SK-N-SH (cell line): ENCODE results near the gene SLC39A13. TPM values are rescaled to one million over a fixed set of nuclear protein-coding genes. Genes with fewer than 3 reads are reported as not detected.

Source experiments
- CTCF ChIA-PET: fragments of 300-600, 350-600 bp; formaldehyde crosslinking; extraction: SDS; loops from one replicate; lab custom pipeline; 2021; lab: Yijun Ruan, JAX
- POLR2A ChIA-PET: fragments of 350-600 bp; sonication (Branson Sonifier 250); formaldehyde crosslinking; extraction: SDS; loops from one replicate; lab custom pipeline; 2020; ENCODE audit warnings: antibody characterized with exemption, inconsistent platforms; lab: Yijun Ruan, JAX
- DNase-seq: peaks from one replicate; pipeline ENCODE4 v3.0.0; 2012
- H2AFZ ChIP-seq: fragments of 200-600 bp; sonication (generic); 2 replicates; pipeline ENCODE4 v1.8.1; 2016; ENCODE audit warnings: antibody characterized with exemption, mild to moderate bottlenecking, low read depth
- H3F3A ChIP-seq: fragments of 200-600 bp; sonication (generic); replicated peaks from 2 replicates; pipeline ENCODE3; 2016; ENCODE audit warnings: antibody characterized with exemption, mild to moderate bottlenecking; ENCODE audit not compliant: insufficient read depth
- H3K27ac ChIP-seq, 2 experiments: fragments of 200-500 bp in 1 of 2; fragments of 200-600 bp in 1 of 2; sonication (Bioruptor generic) in 1 of 2; sonication (generic), shearing (Covaris generic) in 1 of 2; 2 replicates each; pipeline versions ENCODE4 v1.5.1 to v1.6.1; 2014 to 2016; ENCODE audit warnings: low read depth in 2 of 2, inconsistent platforms in 1 of 2, low read length in 1 of 2, mild to moderate bottlenecking in 1 of 2, mixed read lengths in 1 of 2
- H3K27me3 ChIP-seq: fragments of 200-600 bp; sonication (generic), shearing (Covaris generic); 2 replicates; pipeline ENCODE4 v1.6.1; 2016; ENCODE audit warnings: mixed run types; ENCODE audit not compliant: insufficient read depth
- H3K36me3 ChIP-seq, 2 experiments: fragments of 200-500 bp in 1 of 2; fragments of 200-600 bp in 1 of 2; sonication (Bioruptor generic) in 1 of 2; sonication (generic) in 1 of 2; replicated peaks in 1 of 2; 2 replicates each; pipeline versions ENCODE3 to v1.5.1; 2014 to 2016; ENCODE audit warnings: low read length in 1 of 2, mild to moderate bottlenecking in 1 of 2; ENCODE audit not compliant: insufficient read depth in 2 of 2, control insufficient read depth in 1 of 2
- H3K4me1 ChIP-seq, 2 experiments: fragments of 200-500 bp in 1 of 2; fragments of 200-600 bp in 1 of 2; sonication (Bioruptor generic) in 1 of 2; sonication (generic), shearing (Covaris generic) in 1 of 2; 2 replicates each; pipeline versions ENCODE4 v1.5.1 to v1.6.1; 2014 to 2016; ENCODE audit warnings: low read depth in 1 of 2, low read length in 1 of 2, mixed run types in 1 of 2; ENCODE audit not compliant: insufficient read depth in 2 of 2, control insufficient read depth in 1 of 2
- H3K4me2 ChIP-seq: fragments of 200-600 bp; sonication (generic), shearing (Covaris generic); 2 replicates; pipeline ENCODE4 v1.6.1; 2017; ENCODE audit warnings: mixed run types
- H3K4me3 ChIP-seq, 2 experiments: fragments of 200-500 bp in 1 of 2; fragments of 200-600 bp in 1 of 2; sonication (Bioruptor generic) in 1 of 2; sonication (generic), shearing (Covaris generic) in 1 of 2; 2 replicates each; pipeline versions ENCODE4 v1.5.1 to v1.8.1; 2014 to 2016; ENCODE audit warnings: low read depth in 2 of 2, inconsistent platforms in 1 of 2, low read length in 1 of 2, mild to moderate bottlenecking in 1 of 2, mixed read lengths in 1 of 2, moderate library complexity in 1 of 2
- H3K79me2 ChIP-seq: fragments of 200-600 bp; sonication (generic); 2 replicates; pipeline ENCODE4 v1.8.1; 2017; ENCODE audit warnings: mild to moderate bottlenecking; ENCODE audit not compliant: insufficient read depth
- H3K9ac ChIP-seq: fragments of 200-600 bp; sonication (generic); 2 replicates; pipeline ENCODE4 v1.6.1; 2017; ENCODE audit warnings: mixed run types
- H3K9me2 ChIP-seq: fragments of 200-600 bp; sonication (generic); 2 replicates; pipeline ENCODE4 v1.6.1; 2017; ENCODE audit warnings: mixed run types
- H3K9me3 ChIP-seq: fragments of 200-600 bp; sonication (generic); 2 replicates; pipeline ENCODE4 v1.6.1; 2017; ENCODE audit warnings: mixed run types, mild to moderate bottlenecking, moderate library complexity
- H4K20me1 ChIP-seq: fragments of 200-600 bp; sonication (generic); 2 replicates; pipeline ENCODE4 v1.6.1; 2017; ENCODE audit warnings: mild to moderate bottlenecking, mixed run types; ENCODE audit not compliant: insufficient read depth
- ELF1 ChIP-seq: IDR thresholded peaks from 2 replicates; pipeline ENCODE4 v1.4.0; 2012
- EZH2phosphoT487 ChIP-seq: fragments of 200-600 bp; sonication (generic); IDR thresholded peaks from 2 replicates; pipeline ENCODE4 v1.6.1; 2017; ENCODE audit warnings: low read depth, mixed run types, mild to moderate bottlenecking, antibody characterized with exemption, moderate library complexity, borderline replicate concordance
- FOSL2 ChIP-seq: IDR thresholded peaks from 2 replicates; pipeline ENCODE4 v1.4.0; 2012; ENCODE audit warnings: low read depth, mild to moderate bottlenecking, moderate library complexity, borderline replicate concordance
- IRF3 ChIP-seq: fragments of 150-350 bp; IDR thresholded peaks from 2 replicates; pipeline ENCODE4 v1.6.1; 2016; ENCODE audit warnings: mild to moderate bottlenecking, low read depth, low read length
- MXI1 ChIP-seq: IDR thresholded peaks from 2 replicates; pipeline ENCODE4 v1.6.1; 2012; ENCODE audit warnings: mild to moderate bottlenecking, low read depth, low read length, improper control_type of control experiment
- NFIC ChIP-seq: IDR thresholded peaks from 2 replicates; pipeline ENCODE4 v1.4.0; 2012; ENCODE audit warnings: borderline replicate concordance
- POLR2AphosphoS5 ChIP-seq: IDR thresholded peaks from 2 replicates; pipeline ENCODE4 v1.6.1; 2012; ENCODE audit warnings: low read depth, low read length
- RAD21 ChIP-seq: IDR thresholded peaks from 2 replicates; pipeline ENCODE4 v1.6.1; 2012; ENCODE audit warnings: mild to moderate bottlenecking, low read length
- SIN3A ChIP-seq: IDR thresholded peaks from 2 replicates; pipeline ENCODE4 v1.6.1; 2012; ENCODE audit warnings: low read depth, mild to moderate bottlenecking, low read length, moderate library complexity, borderline replicate concordance
- TAF1 ChIP-seq: IDR thresholded peaks from 2 replicates; pipeline ENCODE4 v1.6.1; 2012; ENCODE audit warnings: low read depth, mild to moderate bottlenecking, low read length, moderate library complexity, borderline replicate concordance
- TEAD4 ChIP-seq: IDR thresholded peaks from 2 replicates; pipeline ENCODE4 v1.4.0; 2012; ENCODE audit warnings: mild to moderate bottlenecking, borderline replicate concordance; ENCODE audit not compliant: insufficient read depth
- USF2 ChIP-seq: fragments of 150-350 bp; IDR thresholded peaks from 2 replicates; pipeline ENCODE4 v1.6.1; 2017; ENCODE audit warnings: antibody characterized with exemption, low read length, low read depth, borderline replicate concordance
- YY1 ChIP-seq: IDR thresholded peaks from 2 replicates; pipeline ENCODE4 v1.4.0; 2012; ENCODE audit warnings: low read depth, mild to moderate bottlenecking
- WGBS: methylation state at CpG from one replicate; pipeline ENCODE4 v1.1.6; 2017; ENCODE audit warnings: low lambda C conversion rate; 5-methylcytosine and 5-hydroxymethylcytosine counted together
- polyA plus RNA-seq, 3 experiments: library from polyadenylated mRNA; depleted of rRNA; stranded (reverse); fragments of >200 nt; gene quantifications; 2 replicates each; pipeline ENCODE4 v1.2.3, GENCODE V29; 2012
- TF ChIP-seq, protein P1 (sequence below): fragments of 200-600 bp; sonication (generic); IDR thresholded peaks from 2 replicates; pipeline ENCODE4 v1.6.1; 2017; ENCODE audit warnings: antibody characterized with exemption, mild to moderate bottlenecking, moderate library complexity

Gene SLC39A13
- polyA plus RNA-seq, 1 of the 3 experiments (the other 2 are of a cell fraction) = 65.5 TPM

DNA sequence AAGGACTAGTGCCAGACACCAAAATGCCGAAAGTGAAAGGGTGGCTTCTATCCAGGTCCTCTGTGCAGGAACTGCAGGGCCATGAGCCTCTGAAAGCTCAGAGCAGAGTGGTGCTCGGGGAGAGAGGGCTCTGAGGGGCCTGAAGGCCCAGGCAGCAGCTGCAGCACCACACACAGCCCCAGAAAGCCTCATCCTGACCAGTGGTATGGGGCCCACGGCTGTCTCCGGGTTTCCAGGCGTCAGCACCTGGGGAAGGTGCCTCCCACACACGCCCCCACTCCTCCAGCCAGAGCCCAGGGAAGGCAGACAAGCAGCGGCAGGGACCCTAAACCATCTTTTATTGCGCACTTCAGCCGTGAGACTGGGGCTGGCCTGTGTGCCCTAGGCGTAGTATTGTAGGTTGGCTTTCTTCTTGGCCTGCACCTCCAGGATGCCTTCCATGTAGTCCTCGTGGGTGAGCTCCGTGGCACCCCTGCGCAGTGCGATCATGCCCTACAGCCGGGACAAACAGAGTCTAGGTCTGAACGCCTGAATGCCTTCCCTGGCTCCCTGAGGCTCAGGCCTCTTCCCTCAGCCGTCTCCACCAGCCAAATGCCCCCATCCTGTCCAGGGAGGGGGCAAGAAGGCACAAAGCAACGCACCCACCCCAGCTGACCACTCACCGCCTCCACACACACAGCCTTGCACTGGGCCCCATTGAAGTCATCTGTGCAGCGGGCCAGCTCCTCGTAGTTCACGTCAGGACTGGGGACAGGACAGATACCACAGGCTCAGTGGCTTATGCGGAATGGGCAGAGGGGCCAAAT, 10.3 kb downstream of the SLC39A13 start:
- H3K4me3 ChIP-seq = no peak overlapping the region
- no peaks in the 10 kb centered on the region for H3K9me2 ChIP-seq
- H3K9me3 ChIP-seq = no peaks in the 10 kb centered on the region
- ChIA-PET POLR2A (interaction anchor here (2.0 kb wide), 1 partner anchor 8 kb away, joined by 8 read pairs; the partner anchor contains the start of gene PSMC3), CTCF (no interaction called here)
- H3K4me2 ChIP-seq = no peak overlapping the region
- no peak overlapping the region for H3K27ac ChIP-seq
- WGBS = 96% methylated on average over 16 of the region's 23 CpGs
- DNase-seq = no peak
- H4K20me1 ChIP-seq = no peaks in the 10 kb centered on the region
- H3K9ac ChIP-seq = no peak overlapping the region
- H3F3A ChIP-seq = peaks cover 35% of the 10 kb centered on the region
- H3K27me3 ChIP-seq = no peaks in the 10 kb centered on the region
- peaks cover 14% of the 10 kb centered on the region; the same call in 1 of the 2 replicates for H3K79me2 ChIP-seq
- peaks cover 4 to 15% of the 10 kb centered on the region in 2 experiments; a peak in 3 of 4 replicates for H3K4me1 ChIP-seq
- no peak overlapping the region for H2AFZ ChIP-seq
- H3K36me3 ChIP-seq = peaks cover 50 to 58% of the 10 kb centered on the region in 2 experiments
- no peak for TF ChIP-seq SIN3A
- TF ChIP-seq MXI1 = no peak
- TF ChIP-seq POLR2AphosphoS5 = no peak
- no peak for TF ChIP-seq USF2
- no peak for TF ChIP-seq EZH2phosphoT487
- no peak for TF ChIP-seq YY1
- TF ChIP-seq, protein P1, sequence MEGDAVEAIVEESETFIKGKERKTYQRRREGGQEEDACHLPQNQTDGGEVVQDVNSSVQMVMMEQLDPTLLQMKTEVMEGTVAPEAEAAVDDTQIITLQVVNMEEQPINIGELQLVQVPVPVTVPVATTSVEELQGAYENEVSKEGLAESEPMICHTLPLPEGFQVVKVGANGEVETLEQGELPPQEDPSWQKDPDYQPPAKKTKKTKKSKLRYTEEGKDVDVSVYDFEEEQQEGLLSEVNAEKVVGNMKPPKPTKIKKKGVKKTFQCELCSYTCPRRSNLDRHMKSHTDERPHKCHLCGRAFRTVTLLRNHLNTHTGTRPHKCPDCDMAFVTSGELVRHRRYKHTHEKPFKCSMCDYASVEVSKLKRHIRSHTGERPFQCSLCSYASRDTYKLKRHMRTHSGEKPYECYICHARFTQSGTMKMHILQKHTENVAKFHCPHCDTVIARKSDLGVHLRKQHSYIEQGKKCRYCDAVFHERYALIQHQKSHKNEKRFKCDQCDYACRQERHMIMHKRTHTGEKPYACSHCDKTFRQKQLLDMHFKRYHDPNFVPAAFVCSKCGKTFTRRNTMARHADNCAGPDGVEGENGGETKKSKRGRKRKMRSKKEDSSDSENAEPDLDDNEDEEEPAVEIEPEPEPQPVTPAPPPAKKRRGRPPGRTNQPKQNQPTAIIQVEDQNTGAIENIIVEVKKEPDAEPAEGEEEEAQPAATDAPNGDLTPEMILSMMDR = no peak
- TF ChIP-seq RAD21 = no peak
- no peak for TF ChIP-seq TAF1
- TF ChIP-seq FOSL2 = no peak
- TF ChIP-seq ELF1 = no peak
- TF ChIP-seq NFIC = no peak
- no peak for TF ChIP-seq IRF3
- no peak for TF ChIP-seq TEAD4
